ES-I3 (cell line): Measurements from ENCODE around the gene JUP.
"Not testable (repeated sequence)": the region's sequence is repeated elsewhere in the genome, so short reads cannot be mapped to it uniquely, and the experiment has no call there.

Experiments used
- H3K36me3 ChIP-seq: 2 replicates; pipeline ENCODE4 v1.6.1; 2013; ENCODE audit warnings: mild to moderate bottlenecking, low read length, control low read depth, moderate library complexity; ENCODE audit not compliant: insufficient read depth
- H3K4me1 ChIP-seq: 2 replicates; pipeline ENCODE4 v1.6.1; 2013; ENCODE audit warnings: mild to moderate bottlenecking, control low read depth, low read length; ENCODE audit not compliant: insufficient read depth
- H3K9ac ChIP-seq: 2 replicates; pipeline ENCODE4 v1.6.1; 2013; ENCODE audit warnings: low read depth, mild to moderate bottlenecking, low read length, moderate library complexity
- H3K9me3 ChIP-seq: 2 replicates; pipeline ENCODE4 v1.6.1; 2013; ENCODE audit warnings: mild to moderate bottlenecking, low read length, moderate library complexity; ENCODE audit not compliant: control insufficient read depth, insufficient read depth

JUP gene

DNA sequence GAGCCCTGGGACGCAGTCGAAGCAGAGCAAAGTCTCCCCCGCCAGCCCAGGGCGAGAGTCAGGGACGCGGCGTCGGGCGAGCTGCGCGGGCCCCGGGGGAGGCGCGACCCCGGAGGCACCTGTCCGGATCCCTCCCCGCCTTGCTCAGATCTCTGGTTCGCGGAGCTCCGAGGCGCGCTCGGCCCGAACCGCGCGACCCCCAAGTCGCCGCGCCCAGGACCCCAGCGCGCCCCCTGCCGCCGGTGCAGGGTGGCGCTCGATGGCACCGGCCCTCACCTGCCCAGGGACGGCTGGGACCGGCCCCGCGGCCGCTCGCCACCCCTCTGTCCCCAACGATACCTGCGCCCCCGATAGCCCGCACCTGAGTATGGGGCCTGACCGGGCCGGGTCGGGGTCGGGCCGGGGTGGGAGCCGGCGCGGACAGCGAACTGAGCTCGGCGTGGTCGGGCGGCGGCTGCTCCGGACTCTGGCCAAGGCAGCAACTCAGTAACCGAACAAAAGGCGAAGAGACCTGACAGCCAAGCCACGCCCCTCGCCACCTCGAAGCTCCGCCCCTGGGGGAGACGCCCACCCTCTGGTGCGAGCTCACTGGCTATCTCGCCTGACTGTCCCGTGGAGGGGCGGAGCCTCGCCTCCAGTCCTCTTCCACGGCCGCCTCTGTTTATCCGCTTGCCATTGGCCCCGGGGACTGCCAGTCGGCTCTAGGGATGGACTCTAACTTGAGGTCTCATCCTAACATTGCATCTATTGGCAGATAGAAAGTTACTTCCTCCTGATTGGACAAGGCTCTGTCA, at the start of gene JUP:
TSS of gene JUP (minus strand) at position 485 of the 794 bp plus-strand sequence. CDS start 14,857 bp downstream, outside the sequence.
- Histone ChIP-seq H3K36me3 (no peaks in the 10 kb centered on the region), H3K9ac (peak within 1 kb of the TSS; percentile 75), H3K9me3 (no peaks in the 10 kb centered on the region), H3K4me1 (peaks cover 6% of the 10 kb centered on the region; the same call in 1 of the 2 replicates)

DNA sequence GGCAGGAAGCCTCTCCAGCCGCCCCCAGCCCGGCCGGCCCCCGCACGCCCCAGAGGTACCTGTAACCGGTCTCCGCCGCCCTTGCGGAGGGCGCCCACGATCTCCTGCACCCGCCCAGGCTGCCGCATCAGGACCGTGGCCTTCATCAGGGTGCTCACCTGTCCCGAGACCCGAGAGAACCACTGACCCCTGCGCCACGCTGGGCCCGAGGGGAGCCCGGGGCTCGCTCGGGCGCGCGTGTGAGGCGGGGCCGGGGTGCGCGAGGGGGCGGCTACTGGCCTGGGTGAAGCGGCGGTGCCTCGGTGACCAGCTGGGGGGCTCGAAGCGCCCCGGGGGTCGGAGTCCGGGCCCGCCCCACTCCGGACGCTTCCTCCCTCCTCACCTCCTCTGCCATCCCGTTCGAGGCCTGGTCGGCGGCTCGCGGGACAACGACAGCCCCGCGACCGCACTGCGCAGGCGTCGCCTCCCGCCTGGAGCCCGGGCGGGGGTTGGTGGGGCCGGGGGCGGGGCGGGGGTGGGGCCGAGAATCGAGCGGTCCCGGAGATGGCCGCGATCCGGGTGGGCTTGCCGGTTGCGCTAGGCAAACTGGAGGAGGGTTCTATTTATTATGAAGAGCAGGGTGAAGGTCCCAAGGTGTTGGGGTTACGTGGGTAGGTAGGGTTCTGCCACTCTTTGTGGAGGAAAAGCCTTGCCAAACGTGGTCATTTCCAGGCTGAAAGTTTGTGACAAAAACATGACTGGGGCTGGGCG, 49.5 kb upstream of the JUP start, which contains the start of gene NT5C3B:
TSS of gene NT5C3B (minus strand) at position 433 of the 750 bp plus-strand sequence. CDS start at position 394, 39 bp downstream.
- no peaks in the 10 kb centered on the region for H3K4me1 ChIP-seq
- H3K9ac ChIP-seq: peak within 1 kb of the TSS; percentile 68
- H3K36me3 ChIP-seq: peaks cover 6% of the 10 kb centered on the region; the same call in 1 of the 2 replicates
- H3K9me3 ChIP-seq: no peaks in the 10 kb centered on the region

DNA sequence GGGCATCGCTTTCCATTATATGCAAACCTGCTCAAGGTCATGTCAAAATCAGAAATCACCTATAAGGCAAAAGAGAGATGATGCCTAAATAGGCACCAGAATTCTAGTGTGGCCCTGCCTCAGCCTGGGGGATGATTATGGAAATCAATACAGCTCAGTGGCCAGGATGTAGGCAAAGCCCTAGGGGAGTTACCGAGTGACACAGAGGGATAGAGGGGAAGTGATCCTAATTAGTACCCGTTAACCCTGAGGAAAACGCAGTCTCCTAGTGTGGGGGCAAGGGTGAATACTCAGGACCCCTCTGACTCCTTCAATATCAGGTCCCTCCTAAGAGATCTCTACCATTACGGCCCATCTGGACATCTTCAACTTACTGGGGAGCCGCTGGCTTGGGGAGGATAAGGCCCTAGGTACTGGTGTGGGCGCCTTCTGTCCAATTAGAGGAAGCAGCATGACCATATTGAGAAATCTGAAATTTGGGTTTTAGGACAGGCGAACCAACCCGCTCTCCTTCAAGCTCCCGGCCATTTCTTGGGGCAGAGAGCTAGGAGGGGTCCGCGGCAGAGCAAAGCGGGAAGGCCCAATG, 48.8 kb upstream of the JUP start:
- Histone ChIP-seq H3K9ac (peak overlapping the region; percentile 53), H3K4me1 (no peaks in the 10 kb centered on the region), H3K9me3 (no peaks in the 10 kb centered on the region), H3K36me3 (peaks cover 6% of the 10 kb centered on the region; the same call in 1 of the 2 replicates)

DNA sequence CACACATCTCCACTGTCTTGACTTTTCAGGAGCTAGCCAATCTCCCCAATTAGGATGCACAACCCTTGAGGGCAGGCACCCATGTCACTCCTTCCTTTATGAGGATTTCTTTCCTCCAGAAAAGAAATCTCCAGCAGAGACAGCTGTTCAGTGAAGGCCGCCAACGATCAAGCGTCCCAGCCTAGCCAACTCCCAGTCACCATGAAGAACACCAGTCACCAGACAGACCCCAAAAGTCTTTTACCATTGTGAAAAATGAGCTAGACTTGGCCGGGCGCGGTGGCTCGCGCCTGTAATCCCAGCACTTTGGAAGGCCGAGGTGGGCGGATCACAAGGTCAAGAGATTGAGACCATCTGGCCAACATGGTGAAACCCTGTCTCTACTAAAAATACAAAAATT, 43.5 kb upstream of the JUP start:
- H3K4me1 ChIP-seq, H3K9ac ChIP-seq, H3K9me3 ChIP-seq: not testable (repeated sequence)
- H3K36me3 ChIP-seq: peaks cover 18% of the 10 kb centered on the region; the same call in 1 of the 2 replicates

DNA sequence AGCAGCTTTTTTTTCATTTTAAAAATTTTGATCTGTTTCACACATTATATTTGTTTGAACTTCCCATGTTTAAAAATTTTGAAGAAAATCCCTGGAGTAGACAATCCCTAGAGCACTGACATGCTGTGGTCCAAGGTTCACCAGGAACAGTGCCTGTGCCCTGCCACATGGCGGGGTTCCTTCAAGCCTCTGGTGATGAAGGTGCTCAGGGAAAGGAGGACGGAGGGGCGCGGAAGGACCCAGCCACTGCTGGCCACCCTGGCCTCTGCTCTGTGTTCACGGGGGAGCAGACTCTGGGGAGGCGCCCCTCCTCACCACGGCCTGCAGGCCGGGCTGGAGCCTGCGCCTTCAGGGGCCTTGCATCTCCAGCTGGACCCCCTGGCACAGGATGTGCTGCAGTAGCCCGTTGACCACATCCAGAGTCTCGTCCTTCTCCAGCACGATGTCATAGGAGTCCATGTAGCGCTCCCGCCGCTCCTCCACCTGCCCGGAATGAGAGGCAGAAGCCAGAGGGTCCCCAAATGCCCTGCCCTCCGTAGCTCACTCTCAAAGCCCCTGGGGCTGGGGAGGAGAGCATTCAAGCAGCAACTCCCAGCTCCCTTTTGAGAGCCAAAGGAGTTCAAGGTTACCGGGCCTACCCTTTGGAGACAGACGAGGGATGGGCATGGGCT, 38.8 kb upstream of the JUP start:
- H3K9ac ChIP-seq: no peak overlapping the region
- 0 out of 2 replicates have a peak, but pooled peaks cover 12% of the 10 kb centered on the region for H3K36me3 ChIP-seq
- no peaks in the 10 kb centered on the region for H3K4me1 ChIP-seq
- no peaks in the 10 kb centered on the region for H3K9me3 ChIP-seq

DNA sequence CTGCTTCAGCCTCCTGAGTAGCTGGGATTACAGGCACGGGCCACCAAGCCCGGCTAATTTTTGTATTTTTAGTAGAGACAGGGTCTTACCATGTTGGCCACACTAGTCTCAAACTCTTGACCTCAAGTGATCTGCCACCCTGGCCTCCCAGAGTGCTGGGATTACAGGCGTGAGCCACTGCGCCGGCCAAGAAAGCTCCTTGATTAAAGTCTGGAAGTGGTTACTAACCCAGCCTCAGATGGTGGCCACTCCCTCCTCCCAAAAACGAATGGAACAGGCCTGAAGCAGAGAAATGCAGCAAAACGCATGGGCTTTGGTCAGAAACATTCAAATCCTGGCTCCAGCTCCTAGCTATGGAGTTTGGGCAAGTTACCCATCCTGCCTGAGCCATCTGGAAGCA, 37.6 kb upstream of the JUP start:
- Histone ChIP-seq H3K36me3 (0 out of 2 replicates have a peak, but pooled peaks cover 7% of the 10 kb centered on the region), H3K4me1 (peaks cover 6% of the 10 kb centered on the region), H3K9ac (no peak overlapping the region), H3K9me3 (no peaks in the 10 kb centered on the region)

DNA sequence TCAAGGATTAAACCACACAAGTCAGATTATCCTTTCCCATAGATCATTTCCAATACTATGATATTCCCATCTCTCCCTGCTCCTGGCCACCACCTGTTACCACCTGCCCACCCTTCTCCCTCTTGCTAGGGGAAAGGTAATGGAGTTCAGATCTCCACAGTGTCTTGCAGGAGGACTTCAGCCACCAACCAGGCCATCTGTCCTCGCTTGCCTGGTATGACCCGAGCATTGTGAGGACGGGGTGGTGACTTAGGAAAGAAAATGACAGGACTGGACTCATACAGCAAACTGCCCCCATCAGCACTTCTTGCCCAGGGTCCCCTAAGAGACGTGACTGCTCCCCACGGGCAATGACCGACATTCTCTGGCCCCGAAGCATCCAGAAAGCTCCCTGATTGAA, 37.1 kb upstream of the JUP start:
- H3K36me3 ChIP-seq: 0 out of 2 replicates have a peak, but pooled peaks cover 7% of the 10 kb centered on the region
- H3K9ac ChIP-seq: no peak overlapping the region
- no peaks in the 10 kb centered on the region for H3K9me3 ChIP-seq
- peaks cover 9% of the 10 kb centered on the region for H3K4me1 ChIP-seq

DNA sequence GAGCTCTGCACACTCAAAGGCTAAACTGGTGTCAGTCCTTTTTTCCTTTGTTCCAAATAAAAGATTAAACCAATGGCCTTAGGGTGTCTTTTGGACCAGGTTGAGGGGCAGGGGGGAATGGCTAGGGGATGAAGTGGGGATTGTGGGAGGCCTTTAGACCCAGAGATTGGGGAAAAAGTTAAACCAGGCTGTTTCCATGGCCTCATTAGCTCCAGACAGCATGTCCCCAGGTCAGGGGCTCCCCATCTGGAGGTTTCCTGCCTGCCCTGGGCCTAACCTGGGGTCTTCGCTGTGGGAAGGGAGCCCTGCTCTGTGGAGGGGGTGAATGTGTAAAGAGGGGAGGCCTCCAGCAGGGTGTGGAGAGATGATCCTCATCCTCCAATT, 36.6 kb upstream of the JUP start:
- 0 out of 2 replicates have a peak, but pooled peaks cover 7% of the 10 kb centered on the region for H3K36me3 ChIP-seq
- H3K9ac ChIP-seq: no peak overlapping the region
- H3K4me1 ChIP-seq: peaks cover 9% of the 10 kb centered on the region
- no peaks in the 10 kb centered on the region for H3K9me3 ChIP-seq

DNA sequence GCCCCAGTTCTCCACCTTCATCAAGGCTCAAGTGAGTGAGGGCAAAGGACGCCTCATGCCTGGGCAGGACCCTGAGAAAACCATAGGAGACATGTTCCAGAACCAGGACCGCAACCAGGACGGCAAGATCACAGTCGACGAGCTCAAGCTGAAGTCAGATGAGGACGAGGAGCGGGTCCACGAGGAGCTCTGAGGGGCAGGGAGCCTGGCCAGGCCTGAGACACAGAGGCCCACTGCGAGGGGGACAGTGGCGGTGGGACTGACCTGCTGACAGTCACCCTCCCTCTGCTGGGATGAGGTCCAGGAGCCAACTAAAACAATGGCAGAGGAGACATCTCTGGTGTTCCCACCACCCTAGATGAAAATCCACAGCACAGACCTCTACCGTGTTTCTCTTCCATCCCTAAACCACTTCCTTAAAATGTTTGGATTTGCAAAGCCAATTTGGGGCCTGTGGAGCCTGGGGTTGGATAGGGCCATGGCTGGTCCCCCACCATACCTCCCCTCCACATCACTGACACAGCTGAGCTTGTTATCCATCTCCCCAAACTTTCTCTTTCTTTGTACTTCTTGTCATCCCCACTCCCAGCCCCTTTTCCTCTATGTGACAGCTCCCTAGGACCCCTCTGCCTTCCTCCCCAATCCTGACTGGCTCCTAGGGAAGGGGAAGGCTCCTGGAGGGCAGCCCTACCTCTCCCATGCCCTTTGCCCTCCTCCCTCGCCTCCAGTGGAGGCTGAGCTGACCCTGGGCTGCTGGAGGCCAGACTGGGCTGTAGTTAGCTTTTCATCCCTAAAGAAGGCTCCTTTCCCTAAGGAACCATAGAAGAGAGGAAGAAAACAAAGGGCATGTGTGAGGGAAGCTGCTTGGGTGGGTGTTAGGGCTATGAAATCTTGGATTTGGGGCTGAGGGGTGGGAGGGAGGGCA, 36.0 kb upstream of the JUP start:
- no peaks in the 10 kb centered on the region for H3K9me3 ChIP-seq
- 0 out of 2 replicates have a peak, but pooled peaks cover 3% of the 10 kb centered on the region for H3K36me3 ChIP-seq
- H3K4me1 ChIP-seq: peaks cover 9% of the 10 kb centered on the region
- H3K9ac ChIP-seq: no peak overlapping the region

DNA sequence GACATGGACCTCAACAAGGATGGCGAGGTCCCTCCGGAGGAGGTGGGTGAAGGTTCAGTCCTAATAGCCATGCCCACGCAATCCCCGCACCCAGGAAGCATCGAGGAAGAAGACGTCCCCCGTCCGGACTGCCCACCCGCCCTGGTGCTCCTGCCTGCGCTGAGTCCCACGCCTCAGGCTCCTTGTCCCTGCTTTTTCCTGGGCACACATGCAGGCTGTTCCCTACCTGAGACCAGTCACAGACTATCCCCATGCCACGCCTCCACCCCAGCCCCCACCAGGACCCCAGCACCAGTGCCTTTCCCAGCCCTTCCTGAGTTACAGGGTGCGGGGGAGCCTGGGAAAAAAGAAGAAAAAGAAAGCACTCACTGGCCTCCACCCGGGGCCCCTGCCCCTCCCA, 35.3 kb upstream of the JUP start:
- Histone ChIP-seq H3K36me3 (no peaks in the 10 kb centered on the region), H3K9ac (no peak overlapping the region), H3K9me3 (no peaks in the 10 kb centered on the region), H3K4me1 (peaks cover 9% of the 10 kb centered on the region)

DNA sequence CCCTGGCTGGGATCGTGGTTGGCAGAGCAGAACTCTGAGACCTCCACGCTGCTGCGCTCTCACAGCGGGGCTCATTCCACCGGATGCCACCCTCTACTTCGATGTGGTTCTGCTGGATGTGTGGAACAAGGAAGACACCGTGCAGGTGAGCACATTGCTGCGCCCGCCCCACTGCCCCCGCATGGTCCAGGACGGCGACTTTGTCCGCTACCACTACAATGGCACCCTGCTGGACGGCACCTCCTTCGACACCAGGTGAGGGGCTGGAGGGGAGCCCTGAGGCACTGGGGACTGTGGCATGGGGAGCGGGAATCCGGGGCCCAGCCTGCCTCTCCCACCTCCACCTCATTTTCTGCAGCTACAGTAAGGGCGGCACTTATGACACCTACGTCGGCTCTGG, 31.5 kb upstream of the JUP start:
- no peaks in the 10 kb centered on the region for H3K36me3 ChIP-seq

DNA sequence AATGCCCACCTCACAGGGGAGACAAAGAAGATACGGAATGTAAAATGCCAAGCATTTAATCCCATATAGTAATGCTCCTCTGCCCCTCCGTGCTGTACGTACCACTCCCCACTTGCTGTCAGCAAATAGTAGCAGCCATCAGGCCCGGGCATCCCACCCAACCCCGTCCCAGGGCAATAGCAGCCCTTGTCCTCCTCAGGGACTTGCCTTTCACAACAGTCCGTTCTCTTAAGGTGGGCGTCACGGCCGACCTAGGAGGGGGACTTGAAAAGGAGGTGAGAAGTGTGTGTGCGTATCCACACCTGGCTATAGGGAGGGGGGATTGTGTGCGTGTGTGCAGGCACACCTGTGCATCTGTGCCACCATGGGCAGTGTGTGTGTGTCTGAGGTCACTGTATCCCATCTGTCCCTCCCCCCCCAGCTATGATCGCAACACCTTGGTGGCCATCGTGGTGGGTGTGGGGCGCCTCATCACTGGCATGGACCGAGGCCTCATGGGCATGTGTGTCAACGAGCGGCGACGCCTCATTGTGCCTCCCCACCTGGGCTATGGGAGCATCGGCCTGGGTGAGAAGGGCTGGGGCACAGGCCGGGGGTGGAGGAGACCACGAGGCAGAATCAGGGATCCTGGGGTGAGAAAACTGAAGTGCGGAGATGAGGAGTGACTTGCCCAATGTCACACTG, 30.3 kb upstream of the JUP start:
- Histone ChIP-seq H3K4me1 (peaks cover 9% of the 10 kb centered on the region), H3K9ac (no peak overlapping the region), H3K36me3 (no peaks in the 10 kb centered on the region), H3K9me3 (no peaks in the 10 kb centered on the region)

More for the DNA sequence above, 31.5 kb upstream of the JUP start:
- Histone ChIP-seq H3K9ac (no peak overlapping the region), H3K4me1 (peaks cover 9% of the 10 kb centered on the region), H3K9me3 (no peaks in the 10 kb centered on the region)

DNA sequence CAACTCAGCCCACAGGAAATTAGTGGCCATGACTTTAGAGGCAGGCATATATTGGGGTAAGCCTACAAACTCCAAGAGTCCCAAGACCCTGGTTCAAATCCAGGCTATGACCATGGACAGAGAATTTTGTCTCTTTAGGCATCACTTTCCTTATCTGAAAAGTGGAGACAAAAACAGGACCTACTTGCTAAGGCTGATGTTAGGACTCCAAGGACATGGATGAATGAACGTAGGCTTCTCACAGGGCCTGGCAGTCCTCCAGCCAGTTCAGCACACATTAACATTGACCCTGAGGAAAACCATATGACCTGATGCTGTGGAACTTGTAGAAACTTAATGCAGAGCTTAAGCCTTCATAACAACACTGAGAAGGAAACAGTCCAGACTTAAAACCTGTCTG, 27.7 kb upstream of the JUP start:
- Histone ChIP-seq H3K36me3 (no peaks in the 10 kb centered on the region), H3K4me1 (peaks cover 3% of the 10 kb centered on the region; the same call in 1 of the 2 replicates), H3K9me3 (peaks cover 3% of the 10 kb centered on the region; the same call in 1 of the 2 replicates), H3K9ac (0 out of 2 replicates have a peak overlapping the region, but pooled peaks have one; percentile 70)
